Activated CD4-positive, alpha-beta T cell treated with anti-CD3 and anti-CD28 coated beads for 4 hours (primary cell): ENCODE measurements around the gene BCL7A.

Experiments
- DNase-seq, 2 donors: peaks; one replicate each; pipeline ENCODE4 v3.0.0-alpha.2; 2020

Gene BCL7A

GRCh38 chr12:122001466-122002209, 20.0 kb upstream of the BCL7A start:
- DNase-seq = no peak

GRCh38 chr12:122003651-122004611, 17.8 kb upstream of the BCL7A start:
- no peak for DNase-seq

- DNase-seq = no peak
These were observed 17.0 kb upstream of the BCL7A start for GRCh38 chr12:122004633-122005071.

GRCh38 chr12:122005252-122005776, 16.4 kb upstream of the BCL7A start:
- DNase-seq = no peak

- no peak for DNase-seq
These were observed 15.3 kb upstream of the BCL7A start for GRCh38 chr12:122006186-122006926.

GRCh38 chr12:122009741-122010140, 11.9 kb upstream of the BCL7A start:
- DNase-seq = no peak

GRCh38 chr12:122012184-122012583, 9.5 kb upstream of the BCL7A start:
- DNase-seq = no peak

GRCh38 chr12:122013136-122013535, 8.5 kb upstream of the BCL7A start:
- DNase-seq = no peak

- DNase-seq = no peak
These were observed 7.7 kb upstream of the BCL7A start for GRCh38 chr12:122013791-122014590.

GRCh38 chr12:122014781-122015180, 6.9 kb upstream of the BCL7A start:
- DNase-seq = no peak

- DNase-seq = no peak
These were observed 3.2 kb upstream of the BCL7A start for GRCh38 chr12:122018457-122018856.

GRCh38 chr12:122018937-122019336, 2.7 kb upstream of the BCL7A start:
- no peak for DNase-seq

GRCh38 chr12:122020795-122021192, 890 bp upstream of the BCL7A start:
- no peak for DNase-seq

- DNase-seq = no peak
These were observed 377 bp upstream of the BCL7A start for GRCh38 chr12:122021193-122021821.

GRCh38 chr12:122022393-122023338, 982 bp downstream of the BCL7A start:
- DNase-seq = no peak

- no peak for DNase-seq
These were observed 1.9 kb downstream of the BCL7A start for GRCh38 chr12:122023339-122024131.

- DNase-seq = no peak
These were observed 2.6 kb downstream of the BCL7A start for GRCh38 chr12:122024132-122024785.

- no peak for DNase-seq
These were observed 5.1 kb downstream of the BCL7A start for GRCh38 chr12:122026706-122027333.
